ENCODE measurements around the gene IP6K1.
"Not testable (repeated sequence)": the region's sequence is repeated elsewhere in the genome, so short reads cannot be mapped to it uniquely, and the experiment has no call there.

Gene IP6K1

GRCh38 chr3:49706456-49707112 is 79.8 kb downstream of the IP6K1 start:
- DNase-seq, result no peak

- no peak for DNase-seq
Observed at GRCh38 chr3:49705390-49705960, 80.9 kb downstream of the IP6K1 start.

DNA sequence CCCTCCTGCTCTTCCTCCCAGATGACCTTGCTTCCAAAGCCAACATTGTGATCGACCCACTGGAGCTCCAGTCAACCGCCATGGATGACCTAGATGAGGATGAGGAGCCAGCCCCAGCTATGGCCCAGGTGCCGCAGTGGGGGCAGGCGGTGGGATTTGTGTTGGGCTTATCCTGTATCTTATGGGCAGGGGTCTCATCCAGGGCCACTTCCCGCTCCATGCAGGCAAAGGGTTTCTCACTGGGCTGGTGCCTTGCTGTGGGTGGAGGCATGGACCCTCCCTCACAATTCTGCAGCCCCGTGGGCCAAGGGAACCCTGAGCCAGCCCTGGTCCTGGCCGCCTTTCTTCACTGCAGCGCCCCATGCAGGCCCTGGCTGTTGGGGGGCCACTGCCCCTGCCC is 81.7 kb downstream of the IP6K1 start:
- no peak for DNase-seq

DNA sequence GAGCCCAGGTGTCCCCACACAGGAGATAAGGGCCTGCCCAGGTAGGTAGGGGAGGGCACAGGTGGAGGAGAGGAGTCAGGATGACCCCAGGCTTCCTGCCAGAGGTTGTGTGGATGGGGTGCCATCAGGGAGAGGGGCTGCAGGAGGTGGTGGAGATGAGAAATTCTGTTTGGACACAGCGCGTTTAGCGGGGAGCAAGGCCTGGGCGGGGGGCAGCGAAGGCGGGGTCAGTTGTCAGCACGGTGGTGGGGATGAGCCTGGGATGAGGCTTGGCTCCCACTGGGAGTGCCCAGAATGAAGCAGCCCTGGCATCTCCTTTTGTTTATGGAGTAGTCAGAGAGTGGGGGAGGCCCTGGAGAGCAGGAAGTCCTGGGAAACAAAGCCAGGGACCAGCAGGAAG is 82.4 kb downstream of the IP6K1 start:
- DNase-seq, result no peak

DNA sequence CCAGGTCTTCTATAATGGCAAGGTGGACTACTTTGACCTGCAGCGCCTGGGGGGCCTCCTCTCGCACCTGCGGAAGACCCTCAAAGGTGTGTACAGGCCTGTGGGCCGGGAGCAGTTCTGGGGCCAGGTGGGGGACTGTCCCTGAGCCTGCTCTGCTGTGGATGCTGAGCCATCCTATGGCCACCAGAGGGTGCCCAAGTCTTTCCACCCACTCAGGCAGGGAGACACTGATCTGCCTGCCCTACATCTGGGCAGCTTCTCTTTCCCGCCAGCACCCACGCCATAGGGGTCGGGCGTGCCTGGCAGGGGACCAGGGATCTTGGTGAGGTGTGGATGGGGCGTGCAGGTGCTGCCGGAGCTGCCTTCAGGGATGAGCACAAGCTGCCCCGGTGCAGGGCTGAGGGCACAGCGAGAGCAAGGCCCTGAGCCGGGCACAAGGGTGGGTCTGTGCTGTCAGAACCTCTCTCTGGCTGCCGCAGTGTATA is 82.9 kb downstream of the IP6K1 start:
- no peak for DNase-seq

DNA sequence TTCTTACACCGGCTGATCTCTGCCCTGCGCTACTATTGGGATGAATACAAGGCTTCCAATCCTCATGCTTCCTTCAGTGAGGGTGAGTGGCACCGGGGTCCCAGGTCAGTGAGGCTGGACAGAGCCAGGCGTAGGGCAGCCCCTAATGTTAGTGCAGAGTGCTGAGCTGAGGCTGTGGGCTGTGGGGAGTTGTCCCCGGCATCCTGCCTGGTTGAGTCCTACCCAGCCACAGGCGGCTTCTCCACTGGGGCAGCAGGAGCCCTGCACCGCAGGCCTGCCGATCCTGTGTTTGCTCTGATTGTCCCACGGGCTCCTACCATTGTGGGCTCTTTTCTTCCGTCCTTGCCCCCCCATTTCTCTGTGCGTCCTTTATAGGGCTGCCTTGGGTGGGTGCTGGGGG is 83.7 kb downstream of the IP6K1 start:
- DNase-seq, result no peak

- no peak for DNase-seq
Observed at GRCh38 chr3:49701388-49702077, 84.8 kb downstream of the IP6K1 start.

- DNase-seq, result no peak
Observed at GRCh38 chr3:49700453-49701128, 85.8 kb downstream of the IP6K1 start.

GRCh38 chr3:49700014-49700413 is 86.3 kb downstream of the IP6K1 start:
- DNase-seq, result no peak

DNA sequence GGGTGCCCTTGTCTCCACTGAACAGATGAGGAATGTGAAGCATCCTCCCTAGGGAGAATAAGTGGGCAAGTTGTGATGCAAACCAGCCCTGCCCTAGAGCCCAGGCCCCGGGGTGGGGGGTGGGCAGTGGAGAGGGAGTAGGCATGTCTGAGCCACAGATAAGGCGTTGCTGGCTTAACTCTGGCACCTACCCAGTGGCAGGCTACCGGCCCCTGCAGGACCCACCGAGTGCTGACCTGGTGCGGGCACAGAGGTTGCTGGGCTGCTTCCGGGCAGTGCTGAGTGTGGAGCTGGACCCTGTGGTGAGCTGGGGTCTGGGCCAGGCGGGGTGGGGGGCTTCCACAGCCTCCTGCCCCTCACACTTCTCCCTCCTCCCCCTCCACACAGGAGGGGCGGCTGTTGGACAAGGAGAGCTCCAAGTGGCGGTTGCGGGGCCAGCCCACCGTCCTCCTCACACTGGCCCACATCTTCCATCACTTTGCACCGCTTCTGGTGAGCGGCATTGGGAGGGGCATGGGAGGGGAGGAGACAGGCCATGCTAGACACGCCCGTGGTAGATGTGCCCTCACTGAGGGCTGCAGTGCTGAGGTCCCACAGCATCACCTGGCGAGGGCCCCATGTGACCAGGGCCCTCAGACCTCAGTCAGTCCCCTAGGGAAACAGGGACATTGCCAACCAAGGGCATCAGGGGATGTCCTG is 86.9 kb downstream of the IP6K1 start:
- DNase-seq, result no peak

DNA sequence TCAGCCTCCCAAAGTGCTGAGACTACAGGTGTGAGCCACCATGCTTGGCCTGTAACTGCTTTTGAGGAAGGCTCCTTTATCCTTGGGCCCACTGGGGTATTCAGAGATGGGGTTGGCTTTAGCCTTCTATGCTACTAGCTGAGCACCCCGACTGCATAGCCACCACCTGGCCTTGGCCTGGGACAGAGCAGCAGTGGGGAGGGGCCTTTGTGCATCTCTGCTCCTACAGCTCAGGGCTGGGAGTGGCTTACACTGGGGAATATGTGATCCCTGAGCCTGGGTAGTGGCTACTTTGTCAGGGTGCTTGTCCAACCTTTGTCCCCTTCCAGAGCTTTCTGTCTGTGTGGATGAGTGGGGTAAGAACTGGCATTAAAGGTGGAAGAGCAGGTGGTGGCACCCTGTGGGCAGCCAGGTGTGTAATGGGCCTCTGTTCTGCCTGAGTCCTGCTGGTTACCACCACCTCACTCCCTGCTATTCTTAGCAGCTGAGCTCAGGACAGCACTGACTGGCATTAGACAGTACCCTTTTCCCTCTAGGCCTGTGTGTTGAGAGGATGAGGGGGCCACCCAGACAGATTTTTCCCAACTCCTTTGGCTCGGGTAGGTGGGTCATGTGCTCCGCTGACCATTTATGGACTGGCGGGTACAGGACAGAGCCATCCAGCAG is 90.9 kb downstream of the IP6K1 start:
- not testable (repeated sequence) for DNase-seq

DNA sequence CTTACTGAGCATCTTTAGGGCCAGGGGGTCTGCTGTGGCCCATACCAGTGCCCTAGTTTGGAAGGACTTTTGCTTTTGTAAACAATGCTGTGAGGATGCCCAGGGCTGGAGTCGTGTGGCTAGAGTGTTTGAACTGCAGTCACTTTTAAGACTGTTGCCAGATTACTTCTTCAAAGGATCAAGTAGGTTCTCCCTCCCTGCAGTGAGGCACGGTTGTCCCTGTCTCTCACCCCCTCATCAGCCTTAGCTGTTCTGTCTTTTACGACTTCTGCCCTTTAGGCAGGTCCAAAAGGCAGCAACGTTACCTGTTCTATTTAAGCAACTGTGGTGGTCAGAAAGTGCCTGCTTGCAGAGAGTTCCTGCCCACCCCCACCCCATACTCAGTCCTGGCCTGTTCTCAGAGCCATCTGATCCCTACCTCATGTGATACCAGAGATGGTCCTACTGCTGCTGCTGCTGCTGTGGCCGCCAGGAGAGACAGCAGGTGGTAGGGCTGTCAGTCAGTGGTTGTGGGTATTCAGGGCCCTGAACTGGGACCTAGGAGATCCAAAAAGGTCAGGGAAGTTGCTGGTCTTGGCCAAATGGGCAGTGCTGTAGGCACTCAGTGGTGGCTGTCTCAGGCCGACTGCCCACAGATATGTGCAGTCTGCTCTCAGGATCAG is 91.8 kb downstream of the IP6K1 start:
- DNase-seq, result not testable (repeated sequence)

DNA sequence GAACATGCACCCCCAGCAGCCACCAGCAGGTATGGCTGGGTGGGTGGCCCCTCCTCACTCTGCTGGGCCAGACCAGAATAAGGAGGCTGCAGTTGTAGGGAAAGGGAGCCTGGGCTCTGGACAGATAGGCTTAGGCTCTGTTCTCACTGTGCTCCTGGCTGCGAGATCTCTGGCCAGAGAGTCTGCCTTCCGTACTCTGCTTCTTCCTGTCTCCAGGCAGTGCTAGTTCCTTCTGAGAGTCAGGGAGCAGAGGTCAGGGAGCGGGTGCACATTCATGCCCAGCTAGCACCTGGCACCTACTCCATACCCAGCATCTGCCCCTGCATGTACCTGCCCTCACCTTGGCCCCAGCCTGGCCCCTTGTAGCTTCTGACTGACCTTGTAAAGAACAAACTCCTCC is 94.9 kb downstream of the IP6K1 start:
- DNase-seq, result not testable (repeated sequence)

DNA sequence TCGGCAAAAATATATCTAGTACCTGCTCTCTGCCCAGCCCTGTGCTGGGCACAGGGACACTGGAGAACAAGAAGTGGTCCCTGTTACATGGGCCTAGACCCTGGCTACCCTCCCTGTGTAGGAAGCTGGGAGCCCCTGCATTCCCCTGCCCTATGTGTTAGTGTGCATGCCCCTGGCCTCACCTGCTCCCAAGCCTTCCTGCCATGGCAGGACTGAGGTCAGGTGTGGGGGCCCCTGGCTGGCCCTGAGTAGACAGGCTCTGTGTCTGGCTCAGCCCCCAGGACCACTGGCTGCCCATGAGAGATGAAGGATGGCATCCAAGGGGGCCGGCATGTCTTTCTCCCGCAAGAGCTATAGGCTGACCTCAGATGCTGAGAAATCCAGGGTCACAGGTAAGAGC is 95.5 kb downstream of the IP6K1 start:
- DNase-seq, result not testable (repeated sequence)

- DNase-seq, result not testable (repeated sequence)
Observed at GRCh38 chr3:49689908-49690624, 96.3 kb downstream of the IP6K1 start.

- no peak for DNase-seq
Observed at GRCh38 chr3:49689046-49689907, 97.1 kb downstream of the IP6K1 start, which contains the start of the genes MST1 and RNF123. TSS of gene MST1 (minus strand) at chr3:49689474. CDS start at chr3:49688691, 783 bp downstream. TSS of gene RNF123 (plus strand) at chr3:49689557. CDS start at chr3:49691166, 1,609 bp downstream.

- DNase-seq, result not testable (repeated sequence)
Observed at GRCh38 chr3:49688338-49689045, 97.8 kb downstream of the IP6K1 start.

- DNase-seq, result not testable (repeated sequence)
Observed at GRCh38 chr3:49687424-49687795, 98.9 kb downstream of the IP6K1 start.

DNA sequence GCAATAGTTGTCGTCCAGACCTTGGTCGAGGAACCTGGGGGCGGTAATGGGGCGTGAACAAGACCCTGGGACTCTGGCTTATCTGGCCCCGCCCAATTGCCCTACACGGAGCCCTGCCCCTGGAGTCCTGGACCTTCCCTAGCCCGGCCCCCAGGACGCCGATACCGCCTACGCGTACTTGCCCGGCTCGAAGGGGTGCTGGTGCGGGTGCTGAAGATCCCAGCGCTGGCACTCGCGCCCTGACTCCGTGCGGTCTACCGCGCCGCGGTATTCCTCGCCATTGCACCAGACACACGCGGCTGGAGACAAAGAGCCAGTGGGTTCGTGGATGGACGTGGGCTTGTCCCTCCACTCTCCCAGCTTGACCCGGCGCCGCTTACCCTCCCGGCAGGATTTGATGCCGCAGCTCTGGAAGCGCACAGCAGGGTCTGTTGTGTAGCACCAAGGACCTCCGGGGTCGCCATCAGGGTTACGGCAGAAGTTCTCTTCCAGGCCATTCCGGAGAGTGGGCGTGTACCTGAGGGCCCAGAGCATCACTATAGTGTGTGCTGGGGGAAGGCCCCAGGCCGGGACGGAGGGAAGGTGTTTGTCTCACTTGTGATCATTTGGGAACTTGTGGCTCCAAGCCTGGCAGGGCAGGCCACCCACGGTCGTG is 99.4 kb downstream of the IP6K1 start:
- not testable (repeated sequence) for DNase-seq

All from NCI-H1436 treated with DMSO at 0.1 percent for 48 hours (cell line).